ENCODE results near the gene EPS8L3.

DNA sequence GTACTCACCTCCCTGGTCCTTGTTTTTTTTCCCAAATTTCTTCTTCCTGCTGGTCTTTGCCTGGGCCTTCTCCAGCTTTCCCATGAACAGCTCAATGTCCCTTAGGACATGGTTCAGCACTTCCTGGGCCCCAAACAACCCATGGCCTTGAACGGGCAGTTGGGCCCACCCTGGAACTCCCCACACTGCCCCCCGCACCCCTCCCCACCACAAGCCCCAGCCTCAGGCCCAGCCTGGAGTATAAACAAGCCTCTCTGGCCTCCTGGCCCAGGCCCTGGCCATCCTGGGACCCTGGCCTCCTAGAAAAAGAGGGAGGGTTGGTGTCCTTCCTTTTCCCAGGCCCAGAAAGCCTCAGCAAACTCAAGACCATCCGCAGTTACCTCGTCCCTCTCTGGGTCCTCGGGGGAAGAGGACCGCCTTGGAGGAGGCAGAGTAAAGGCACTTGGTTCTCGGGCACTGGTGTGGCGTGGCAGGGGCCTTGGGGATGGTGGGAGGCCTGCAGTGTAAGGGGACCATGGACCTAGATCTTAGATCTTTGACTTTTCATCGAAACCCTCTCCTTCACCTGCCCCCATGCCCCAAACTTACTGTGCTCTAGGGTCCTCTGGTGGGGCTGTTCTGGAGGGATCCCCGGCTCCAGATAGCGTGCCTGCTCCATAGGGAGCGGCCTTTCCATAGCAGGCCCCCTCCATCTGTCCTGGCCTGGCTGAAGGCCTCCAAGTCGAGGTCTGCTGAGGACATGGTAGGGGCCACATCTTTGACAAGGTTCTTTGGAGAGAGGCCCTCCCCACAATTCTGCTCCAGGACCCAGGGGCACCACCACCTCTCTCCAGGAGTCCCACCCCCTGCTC, 5.6 kb downstream of the EPS8L3 start:
- TF ChIP-seq, protein P1, sequence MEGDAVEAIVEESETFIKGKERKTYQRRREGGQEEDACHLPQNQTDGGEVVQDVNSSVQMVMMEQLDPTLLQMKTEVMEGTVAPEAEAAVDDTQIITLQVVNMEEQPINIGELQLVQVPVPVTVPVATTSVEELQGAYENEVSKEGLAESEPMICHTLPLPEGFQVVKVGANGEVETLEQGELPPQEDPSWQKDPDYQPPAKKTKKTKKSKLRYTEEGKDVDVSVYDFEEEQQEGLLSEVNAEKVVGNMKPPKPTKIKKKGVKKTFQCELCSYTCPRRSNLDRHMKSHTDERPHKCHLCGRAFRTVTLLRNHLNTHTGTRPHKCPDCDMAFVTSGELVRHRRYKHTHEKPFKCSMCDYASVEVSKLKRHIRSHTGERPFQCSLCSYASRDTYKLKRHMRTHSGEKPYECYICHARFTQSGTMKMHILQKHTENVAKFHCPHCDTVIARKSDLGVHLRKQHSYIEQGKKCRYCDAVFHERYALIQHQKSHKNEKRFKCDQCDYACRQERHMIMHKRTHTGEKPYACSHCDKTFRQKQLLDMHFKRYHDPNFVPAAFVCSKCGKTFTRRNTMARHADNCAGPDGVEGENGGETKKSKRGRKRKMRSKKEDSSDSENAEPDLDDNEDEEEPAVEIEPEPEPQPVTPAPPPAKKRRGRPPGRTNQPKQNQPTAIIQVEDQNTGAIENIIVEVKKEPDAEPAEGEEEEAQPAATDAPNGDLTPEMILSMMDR (IDR thresholded peaks at IDR 0.05), result no peak
- no peak for TF ChIP-seq EP300 (IDR thresholded peaks at IDR 0.05)
- no peak for TF ChIP-seq POLR2A (IDR thresholded peaks at IDR 0.05)
- no peak for TF ChIP-seq POLR2AphosphoS5 (IDR thresholded peaks at IDR 0.05)

Data from sigmoid colon (tissue), 4 donors.